GM13976 (cell line): ENCODE measurements around the gene CASP3.

Experiments used
- DNase-seq: peaks from one replicate; pipeline ENCODE4 v3.0.0; 2012; ENCODE audit warnings: low spot score
- in situ Hi-C: fragments of 300-500 bp; cut with MboI; formaldehyde crosslinking; loops from one replicate; pipeline ENCODE4 v1.12.0; 2022; ENCODE audit warnings: low sequenced_read_pairs, mixed read lengths, inconsistent platforms; ENCODE audit not compliant: unreplicated experiment
- TF ChIP-seq, protein P1 (sequence below): IDR thresholded peaks from 2 replicates; pipeline ENCODE4 v1.5.1; 2012; ENCODE audit warnings: borderline replicate concordance, mild to moderate bottlenecking; ENCODE audit not compliant: insufficient read depth; ENCODE audit errors: extremely low read depth, missing control alignments, control extremely low read depth

CASP3 gene

DNA sequence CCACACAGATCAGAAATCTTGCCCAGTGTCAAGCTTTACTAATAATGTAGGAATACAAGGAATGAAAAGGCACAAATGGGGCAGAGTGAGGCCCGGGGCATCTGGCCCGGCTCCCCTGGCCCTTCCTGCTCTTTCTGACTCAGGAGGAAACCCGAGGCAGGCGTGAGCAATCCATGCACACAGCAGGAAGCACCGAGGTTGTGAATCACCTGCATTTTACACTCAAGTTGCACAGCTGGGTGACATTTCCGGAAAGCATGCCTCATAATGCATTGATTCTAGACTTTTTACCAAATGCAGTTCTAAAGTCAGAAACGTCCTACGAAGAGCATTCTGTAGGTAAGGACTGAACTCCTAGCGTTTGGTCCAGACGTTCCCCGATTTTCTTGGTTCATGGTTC lies 39.2 kb upstream of the CASP3 start:
- TF ChIP-seq, protein P1, sequence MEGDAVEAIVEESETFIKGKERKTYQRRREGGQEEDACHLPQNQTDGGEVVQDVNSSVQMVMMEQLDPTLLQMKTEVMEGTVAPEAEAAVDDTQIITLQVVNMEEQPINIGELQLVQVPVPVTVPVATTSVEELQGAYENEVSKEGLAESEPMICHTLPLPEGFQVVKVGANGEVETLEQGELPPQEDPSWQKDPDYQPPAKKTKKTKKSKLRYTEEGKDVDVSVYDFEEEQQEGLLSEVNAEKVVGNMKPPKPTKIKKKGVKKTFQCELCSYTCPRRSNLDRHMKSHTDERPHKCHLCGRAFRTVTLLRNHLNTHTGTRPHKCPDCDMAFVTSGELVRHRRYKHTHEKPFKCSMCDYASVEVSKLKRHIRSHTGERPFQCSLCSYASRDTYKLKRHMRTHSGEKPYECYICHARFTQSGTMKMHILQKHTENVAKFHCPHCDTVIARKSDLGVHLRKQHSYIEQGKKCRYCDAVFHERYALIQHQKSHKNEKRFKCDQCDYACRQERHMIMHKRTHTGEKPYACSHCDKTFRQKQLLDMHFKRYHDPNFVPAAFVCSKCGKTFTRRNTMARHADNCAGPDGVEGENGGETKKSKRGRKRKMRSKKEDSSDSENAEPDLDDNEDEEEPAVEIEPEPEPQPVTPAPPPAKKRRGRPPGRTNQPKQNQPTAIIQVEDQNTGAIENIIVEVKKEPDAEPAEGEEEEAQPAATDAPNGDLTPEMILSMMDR, result no peak
- in situ Hi-C loops, result no loop called here
- DNase-seq, result no peak

DNA sequence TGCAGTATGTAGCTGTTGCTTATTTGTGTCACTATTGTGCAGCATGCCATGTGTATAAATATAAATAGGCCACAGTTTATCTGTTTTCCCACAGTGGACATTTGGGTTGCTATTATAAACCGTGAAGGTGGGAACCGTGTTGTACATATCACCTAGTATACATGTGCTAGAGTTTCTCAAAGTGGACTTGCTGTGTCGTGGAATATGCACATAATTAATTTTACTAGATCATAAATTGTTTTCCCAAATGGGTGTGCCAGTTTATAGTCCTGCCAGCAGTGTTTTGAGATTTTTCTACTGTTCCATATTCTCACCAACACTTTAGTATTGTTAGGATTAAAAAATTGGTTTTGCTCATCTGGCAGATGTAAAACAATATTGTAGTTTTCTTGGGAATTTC lies 38.8 kb upstream of the CASP3 start:
- TF ChIP-seq, protein P1, result no peak
- no peak for DNase-seq
- in situ Hi-C loops, result no loop called here

DNA sequence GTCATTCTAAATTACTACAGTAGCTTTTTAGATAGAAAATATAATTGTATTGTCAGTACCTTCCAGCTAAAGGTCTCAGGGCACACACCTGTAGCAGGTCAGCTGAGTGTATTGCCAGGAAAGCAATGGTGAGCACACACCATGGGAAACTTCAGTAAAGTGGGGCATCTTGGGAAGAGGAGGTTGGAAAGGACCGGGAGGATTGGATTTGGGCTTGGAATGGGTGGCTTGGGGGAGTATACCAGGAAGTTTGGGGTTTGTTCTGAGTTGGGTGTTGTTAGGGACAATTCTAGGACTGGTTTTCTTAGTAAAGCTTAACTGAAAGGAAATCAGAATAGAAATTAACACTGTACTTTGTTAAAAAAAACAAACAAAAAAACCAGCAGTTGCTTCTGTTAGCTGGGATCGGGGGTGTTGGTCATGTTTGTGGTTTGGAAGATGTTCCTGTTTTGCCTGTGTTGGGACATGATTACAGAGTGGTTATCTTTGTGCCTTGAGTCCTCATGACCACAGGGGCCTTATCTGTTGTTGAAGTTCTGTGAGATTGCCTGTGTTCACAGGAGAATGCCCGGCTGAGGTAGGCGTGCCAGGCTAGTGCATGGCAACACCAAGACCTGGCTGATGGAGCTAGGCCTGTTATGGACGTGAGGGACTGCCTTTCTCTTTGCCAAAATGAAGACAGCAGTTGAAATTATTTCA lies 35.4 kb upstream of the CASP3 start:
- TF ChIP-seq, protein P1, result no peak
- in situ Hi-C loops, result no loop called here
- DNase-seq, result no peak

DNA sequence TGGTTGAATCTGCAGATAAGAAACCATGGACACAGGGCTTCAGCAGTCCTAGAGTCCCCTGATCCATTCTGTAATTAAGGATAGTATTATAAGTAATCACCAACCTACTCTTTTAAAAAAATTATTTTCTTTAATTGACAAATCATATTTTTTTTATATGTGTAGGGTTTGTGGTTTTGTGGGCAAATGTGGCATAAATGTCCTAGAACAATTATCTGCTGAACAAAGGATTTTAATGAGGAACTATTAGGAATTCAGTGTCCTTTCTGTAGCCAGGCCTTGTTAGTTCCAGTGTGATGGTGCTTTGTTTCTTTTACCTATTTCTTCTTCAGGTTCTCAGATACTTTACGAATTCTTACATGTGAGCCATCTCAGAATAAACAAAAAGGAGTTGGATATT lies 32.7 kb upstream of the CASP3 start:
- in situ Hi-C loops, result no loop called here
- TF ChIP-seq, protein P1, result no peak
- DNase-seq, result no peak

DNA sequence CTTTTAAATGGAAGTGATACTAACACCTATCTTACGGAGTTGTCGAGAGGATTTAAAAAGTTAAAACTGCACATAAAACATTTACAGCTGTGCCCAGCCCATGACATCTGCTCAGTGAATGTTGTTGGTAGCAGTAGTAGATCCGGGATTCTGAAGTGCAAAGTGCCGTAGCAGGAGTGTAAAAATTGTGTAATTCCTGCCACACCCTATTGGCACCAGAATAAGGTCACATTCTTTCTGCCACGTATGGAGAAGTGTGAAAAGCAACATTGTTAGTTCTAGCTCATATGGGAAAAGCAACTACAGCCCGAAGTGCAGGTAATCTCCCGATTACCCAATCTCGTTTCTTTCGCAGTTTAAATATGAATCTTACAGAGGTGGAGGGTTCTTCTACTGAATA lies 31.5 kb upstream of the CASP3 start:
- in situ Hi-C loops, result no loop called here
- TF ChIP-seq, protein P1, result no peak
- DNase-seq, result no peak

DNA sequence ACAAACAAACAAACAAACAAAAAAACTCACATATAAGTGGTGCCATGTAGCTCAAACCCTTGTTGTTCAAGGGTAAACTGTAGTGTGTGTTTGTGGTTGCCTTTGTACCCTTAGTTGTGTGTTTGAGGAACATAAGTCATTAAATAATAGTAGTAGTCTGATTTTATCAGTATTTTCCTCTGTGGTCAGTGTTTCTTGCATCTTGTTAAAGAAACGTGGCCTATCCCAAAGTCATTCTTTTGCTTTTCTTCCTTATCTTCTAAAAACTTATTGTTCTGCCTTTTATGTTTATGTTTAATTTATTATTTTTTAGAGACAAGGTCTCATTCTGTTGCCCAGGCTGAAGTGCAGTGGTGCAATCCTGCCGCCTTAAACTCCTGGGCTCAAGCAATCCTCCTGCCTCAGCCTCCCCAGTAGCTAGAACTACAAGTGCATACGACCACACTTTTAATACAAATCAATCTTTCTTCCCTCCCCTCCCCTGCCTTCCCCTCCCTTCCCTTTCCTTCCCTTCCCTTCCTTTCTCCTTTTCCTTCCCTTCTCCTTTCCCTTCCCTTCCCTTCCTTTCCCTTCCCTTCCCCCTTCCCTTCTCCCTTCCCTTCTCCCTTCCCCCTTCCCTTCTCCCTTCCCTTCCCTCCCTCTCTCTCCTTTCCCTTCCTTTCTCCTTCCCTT lies 26.7 kb upstream of the CASP3 start:
- DNase-seq, result no peak
- TF ChIP-seq, protein P1, result no peak
- in situ Hi-C loops, result no loop called here

DNA sequence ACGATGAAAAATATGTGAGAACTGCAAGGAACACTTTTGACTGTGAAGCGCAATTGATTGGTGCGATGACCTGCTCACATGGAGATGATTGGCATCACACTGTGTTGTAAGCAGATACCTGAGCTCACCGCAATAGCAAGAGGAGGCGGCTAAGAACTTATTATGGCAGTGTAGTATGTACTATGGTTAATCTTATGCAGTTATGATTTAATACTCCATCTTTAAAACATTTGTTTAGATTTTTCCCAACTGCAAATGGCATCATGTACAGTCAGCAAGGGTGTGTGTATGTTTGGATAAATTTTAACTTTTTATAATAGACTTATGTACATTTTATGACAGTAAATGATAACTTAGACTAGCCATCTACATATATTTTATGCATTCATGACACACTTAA lies 25.8 kb upstream of the CASP3 start:
- in situ Hi-C loops, result no loop called here
- TF ChIP-seq, protein P1, result no peak
- DNase-seq, result no peak
